ENCODE measurements around the gene CMIP.

The CMIP gene

DNA sequence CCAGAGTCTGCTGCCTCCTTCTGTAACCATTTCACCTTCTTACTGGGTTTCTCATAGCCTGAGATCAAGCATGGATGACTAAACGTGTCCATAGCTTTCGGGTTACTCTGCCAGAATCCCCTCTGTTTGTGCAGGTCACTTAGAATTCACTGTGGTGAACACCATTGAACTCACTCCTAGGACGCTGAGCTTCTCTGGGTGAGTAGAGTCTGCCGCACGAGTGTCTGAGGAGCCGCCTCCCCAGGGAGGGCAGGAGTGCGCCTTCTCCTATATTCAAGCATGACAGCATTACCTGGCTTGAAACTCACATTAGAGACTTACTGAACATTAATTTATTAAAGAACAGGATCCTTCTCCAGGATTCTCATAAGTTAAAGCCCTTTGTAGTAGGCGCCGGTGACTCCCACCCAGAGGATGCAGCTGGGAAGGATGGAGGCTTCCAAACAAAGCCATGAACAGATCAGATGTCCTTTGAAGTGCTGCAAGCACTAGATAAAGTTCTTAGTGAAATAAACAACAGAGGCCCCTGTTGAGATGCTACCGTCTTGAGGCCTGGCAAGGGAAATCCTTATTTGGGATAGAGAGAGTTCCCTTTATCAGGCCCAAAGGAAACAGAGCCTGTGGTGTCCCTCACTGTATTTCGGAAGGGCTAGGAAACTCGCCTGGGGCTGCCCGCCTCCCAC, 189.9 kb downstream of the CMIP start:
- DNase-seq (ENCODE audit: low read depth in 2 of 2, low spot score in 1 of 2): no peak

DNA sequence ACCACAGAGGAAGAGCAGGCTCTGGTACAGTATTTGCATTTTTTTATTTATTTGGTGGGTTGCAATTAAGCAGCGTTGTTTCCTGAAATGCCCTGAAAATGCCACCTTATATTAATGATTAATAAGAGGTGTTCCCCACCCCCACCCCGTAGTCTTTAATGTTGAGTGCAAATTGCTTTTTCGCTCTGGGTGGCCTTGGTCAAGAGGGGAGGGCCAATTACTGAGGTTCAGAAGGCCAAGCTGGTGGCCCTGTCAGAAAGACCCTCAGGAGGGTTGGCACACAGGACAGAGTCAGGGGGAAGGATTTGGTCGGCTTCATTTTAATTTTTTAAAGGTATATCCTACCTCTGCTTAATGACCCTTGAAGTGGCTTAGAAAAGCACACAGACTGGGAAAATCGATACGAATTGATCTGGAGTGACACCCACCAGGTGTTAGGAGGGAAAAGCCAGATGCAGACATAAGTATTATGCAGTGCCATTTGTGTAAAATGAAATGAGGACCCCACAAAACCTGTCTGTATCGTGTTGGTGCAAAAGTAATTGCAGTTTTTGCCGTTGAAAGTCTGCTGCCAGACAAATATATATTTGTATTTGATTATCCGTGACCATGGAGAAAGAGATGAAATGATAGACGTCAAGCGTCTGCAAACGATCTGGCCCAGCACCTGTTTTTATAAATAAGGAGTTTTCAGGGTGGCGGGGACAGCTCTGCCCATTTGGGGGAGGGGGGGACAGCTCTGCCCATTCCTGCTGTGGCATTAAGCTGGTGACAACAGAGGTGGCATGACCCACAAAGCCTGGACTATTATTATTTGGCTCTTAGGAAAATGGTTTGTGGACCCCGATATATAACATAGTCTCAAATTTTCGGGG, 190.7 kb downstream of the CMIP start:
- DNase-seq (ENCODE audit: low read depth in 2 of 2, low spot score in 1 of 2): no peak

DNA sequence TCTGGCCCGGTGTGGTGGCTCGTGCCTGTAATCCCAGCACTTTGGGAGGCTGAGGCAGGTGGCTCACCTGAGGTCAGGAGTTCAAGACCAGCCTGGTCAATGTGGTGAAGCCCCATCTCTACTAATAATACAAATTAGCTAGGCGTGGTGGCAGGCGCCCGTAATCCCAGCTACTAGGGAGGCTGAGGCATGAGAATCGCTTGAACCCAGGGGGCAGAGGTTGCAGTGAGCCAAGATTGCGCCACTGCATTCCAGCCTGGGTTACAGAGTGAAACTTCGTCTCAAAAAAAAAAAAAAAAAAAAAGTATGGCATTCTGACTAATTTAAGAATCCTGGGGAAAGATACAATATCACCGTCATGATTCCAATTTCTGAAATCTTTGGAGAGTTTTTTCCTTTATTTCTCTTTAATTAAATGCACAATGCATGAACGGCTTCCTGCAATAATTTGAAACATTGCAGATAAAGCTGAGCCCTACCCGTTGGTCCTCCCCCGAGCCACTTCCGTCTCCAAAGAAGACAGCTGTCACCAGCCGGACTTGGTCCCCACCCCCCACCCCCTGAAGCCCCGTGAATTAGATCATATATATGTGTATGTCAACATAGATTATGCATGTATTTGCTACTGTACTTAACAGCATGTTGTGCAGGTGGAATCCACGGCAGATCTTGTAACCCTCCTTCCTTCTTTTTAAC, 191.8 kb downstream of the CMIP start:
- DNase-seq (ENCODE audit: low read depth in 2 of 2, low spot score in 1 of 2): no peak

DNA sequence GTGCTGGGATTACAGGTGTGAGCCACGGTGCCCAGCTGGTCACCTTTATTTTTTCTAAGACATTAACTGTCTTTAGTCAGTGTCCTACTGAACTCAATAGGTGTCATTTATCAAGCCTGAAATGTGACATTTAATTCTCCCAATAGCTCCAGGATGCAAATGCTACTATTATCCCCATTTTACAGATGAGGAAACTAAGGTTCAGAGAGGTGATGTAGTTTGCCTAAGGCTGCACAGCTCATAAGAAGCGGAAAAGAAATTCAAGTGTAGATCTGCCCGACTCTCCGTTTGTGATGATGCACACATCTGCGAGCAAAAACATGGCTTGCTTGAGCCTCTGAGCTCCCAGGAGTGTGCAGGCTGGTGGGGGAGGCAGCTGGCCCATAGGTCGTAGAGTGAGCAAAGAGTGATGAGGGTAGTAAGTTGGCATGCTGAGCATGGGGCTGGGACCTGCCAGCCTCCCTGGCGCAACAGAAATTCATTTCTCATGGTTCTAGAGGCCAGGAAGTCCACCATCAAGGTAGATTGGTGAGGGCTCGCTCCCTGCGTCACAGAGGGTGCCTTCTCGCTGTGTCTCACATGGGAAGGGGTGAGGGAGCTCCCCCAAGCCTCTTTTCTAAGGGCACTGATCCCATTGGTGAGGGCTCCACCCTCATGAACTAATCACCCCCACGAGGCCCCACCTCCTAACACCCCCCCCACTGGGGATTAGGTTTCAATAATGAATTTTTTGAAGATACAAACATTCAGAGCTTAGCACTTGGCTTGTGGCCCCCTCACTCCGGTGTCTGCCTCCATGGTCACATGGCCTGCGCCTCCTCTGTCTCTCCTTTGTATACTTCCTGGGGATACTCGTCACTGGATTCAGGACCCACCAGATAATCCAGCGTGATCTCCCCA, 193.0 kb downstream of the CMIP start:
- no peak for DNase-seq (ENCODE audit: low read depth in 2 of 2, low spot score in 1 of 2)

DNA sequence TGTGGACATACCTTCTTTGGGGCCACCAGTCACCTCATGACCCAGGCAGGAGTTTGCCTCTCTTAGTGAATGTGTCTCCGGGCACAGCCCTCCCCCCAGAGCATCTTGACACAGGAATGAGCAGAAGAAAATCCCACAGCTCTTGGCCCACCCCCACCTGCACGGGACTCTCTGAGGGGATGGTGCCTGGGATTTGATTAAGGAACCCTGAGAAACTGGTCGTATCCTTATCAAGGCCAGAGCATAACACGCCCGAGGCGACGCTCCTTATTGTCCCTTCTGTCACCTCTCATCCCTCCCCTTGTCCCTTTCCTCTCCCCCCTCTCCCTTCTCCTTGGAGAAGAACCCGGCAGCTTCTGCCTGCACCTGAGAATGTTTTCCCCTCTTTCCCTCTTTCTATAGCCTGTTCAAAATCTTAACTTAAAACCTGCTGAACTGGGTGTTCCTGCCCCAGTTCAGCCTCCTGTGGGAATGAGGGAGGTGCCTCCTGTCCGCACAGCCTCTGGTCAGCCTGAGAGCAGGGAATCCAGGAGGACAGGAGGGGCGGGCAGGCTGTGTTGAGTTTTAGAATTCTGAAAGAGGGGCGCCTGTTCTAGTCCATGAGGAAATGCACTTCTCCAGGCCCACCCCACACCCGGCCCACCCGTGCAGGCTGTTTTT, 193.8 kb downstream of the CMIP start:
- DNase-seq (ENCODE audit: low read depth in 2 of 2, low spot score in 1 of 2): no peak

DNA sequence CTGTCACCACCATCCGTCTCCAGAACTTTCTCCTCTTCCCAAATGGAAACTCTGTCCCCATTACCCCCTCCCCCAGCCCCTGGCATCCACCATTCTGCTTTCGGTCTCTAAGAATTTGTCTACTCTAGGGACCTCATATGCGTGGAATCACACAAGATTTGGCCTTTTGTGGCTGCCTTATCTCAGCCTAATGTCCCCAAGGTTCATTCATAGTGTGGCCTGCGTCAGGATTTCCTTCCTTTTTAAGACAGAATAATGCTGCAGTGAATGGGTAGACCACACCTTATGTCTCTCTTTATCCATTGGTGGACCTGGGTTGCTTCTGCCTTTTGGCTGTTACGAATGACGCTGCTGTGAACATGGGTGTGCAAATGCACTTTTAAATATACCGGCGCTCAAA, 194.7 kb downstream of the CMIP start:
- no peak for DNase-seq (ENCODE audit: low read depth in 2 of 2, low spot score in 1 of 2)

DNA sequence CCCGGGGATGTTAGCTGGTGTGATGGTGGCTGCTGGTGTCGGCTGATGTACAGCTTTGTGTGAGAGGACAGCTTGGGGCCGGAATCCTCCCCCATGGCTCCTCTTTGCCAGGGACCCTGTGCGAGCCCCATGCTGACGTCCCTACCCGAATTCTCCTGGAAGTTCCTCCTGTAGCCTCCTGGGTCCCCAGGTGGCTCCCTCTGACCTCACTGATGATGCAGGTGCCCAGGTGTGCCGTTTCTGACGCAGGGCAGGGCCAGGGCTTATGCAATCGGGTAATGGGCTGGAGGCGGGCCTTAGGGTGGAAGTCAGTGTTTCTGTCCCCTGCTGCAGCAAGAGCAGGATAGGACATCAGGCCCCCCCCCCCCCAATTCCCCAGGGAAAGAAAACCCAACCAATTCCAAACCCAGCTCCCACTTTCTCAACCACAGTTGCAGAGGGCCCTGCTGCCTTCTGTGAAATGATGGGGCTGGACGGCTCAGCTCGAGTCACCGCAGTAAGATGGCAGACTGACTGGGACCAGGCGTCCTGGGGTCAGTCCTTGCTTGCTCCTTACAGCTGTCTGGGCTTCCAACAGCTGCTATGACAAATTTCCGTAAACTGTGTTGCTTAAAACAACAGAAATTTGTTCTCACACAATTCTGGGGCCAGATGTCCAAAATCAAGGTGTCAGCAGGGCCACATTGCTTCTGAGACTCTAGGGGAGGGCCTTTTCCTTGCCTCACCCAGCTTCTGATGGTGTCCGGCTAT, 195.5 kb downstream of the CMIP start:
- no peak for DNase-seq (ENCODE audit: low read depth in 2 of 2, low spot score in 1 of 2)

DNA sequence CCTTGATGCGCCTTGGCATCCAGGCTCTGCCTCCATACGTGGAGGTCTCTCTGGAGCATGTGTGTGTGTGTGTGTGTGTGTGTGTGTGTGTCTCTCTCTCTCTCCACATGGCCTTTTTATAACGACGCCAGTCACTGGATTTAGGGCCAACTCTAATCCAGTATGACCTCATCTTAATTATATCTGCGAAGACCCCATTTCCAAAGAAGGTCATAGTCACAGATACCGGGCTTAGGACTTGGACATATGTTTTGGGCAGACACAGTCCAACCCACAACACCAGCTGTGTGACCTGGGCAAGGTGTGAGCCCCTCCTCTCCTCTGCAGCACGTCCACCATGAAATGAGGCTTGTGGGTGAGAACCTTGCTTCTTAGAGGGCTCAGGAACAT, 196.1 kb downstream of the CMIP start:
- no peak for DNase-seq (ENCODE audit: low read depth in 2 of 2, low spot score in 1 of 2)

DNA sequence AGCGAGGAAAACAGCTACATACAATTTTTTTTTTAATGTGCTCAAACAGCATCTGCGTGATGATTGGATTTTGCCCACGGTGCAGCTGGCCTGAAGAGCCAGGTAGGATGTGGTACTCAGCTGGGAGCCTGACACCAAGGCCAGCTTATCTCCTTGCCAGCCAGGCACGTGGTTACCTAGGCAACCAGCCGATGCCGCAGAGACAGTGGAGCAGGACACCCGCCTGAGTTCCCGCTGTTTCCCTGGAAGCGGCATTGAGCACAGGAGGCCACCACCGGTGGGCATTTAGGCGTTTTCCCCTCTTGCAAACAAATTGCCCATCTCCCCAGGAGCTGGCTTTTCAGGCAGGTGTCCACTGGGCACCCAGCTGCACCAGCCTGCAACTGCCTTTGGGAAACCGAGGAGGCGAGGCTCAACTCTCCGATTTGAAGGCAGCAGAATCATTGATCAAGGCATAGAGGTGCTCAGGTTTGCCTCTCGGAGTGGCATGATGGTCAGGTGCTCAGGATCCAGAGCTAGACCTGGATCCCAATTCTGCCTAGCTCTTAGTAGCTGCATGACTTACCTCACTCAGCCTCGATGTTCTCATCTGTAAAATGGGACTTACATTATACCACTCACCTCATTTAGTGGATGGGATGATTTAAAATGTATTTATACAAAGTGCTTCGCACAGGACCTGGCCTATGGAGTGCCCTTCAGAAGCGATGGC, 196.9 kb downstream of the CMIP start:
- no peak for DNase-seq (ENCODE audit: low read depth in 2 of 2, low spot score in 1 of 2)

DNA sequence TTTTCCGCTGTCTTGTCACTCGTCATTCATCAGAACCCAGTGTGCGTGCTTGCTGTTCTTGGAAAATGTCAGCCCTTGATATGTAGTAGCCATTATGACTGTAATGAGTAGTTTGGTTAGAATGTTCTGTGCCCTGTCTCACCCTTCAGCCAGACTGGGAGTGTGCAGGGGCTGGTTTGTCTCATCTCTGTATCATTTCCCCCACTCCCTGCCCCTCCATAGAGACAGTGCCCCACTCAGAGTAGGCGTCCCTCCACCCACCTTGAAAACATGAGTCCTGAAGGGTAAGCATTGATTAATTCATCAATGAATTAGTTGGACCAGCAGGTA, 197.5 kb downstream of the CMIP start:
- DNase-seq (ENCODE audit: low read depth in 2 of 2, low spot score in 1 of 2): no peak

DNA sequence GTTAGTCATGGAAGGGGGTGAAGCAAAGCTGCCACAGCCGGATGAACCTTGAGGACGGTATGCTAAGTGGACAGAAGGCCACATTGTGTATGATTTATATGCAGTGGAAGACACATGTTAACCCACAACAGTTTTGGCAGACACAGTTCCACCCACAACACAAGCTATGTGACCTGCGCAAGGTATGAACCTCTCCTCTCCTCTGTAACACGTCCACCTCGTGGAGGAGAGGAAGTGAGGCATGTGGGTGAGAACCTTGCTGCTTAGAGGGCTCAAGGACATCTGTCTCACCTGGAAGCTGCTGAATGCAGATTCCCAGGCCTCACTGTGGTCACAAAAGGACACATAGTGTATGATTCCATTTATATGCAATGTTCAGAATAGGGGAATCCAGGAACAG, 198.3 kb downstream of the CMIP start:
- no peak for DNase-seq (ENCODE audit: low read depth in 2 of 2, low spot score in 1 of 2)

DNA sequence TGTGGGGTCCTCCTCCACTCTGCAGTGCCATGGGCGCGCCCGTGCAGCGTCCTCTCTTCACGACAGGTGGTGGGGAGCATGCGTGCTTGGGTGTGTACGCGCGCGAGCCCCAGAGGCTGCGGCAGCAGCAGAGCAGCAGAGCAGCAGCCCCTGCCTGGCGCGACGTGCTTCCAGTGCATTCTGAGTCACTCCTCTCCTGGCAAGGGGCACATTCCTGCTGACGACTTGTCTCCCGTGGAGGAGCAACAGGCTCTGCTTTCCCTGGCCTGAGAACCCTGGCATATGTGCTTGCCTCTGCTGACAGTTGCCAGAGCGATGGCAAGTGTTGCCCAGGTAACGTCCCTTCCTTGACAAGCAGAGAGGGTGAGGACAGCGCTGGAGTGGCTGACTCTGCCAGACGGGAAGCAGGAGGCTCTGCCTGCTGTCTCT, 200.7 kb downstream of the CMIP start:
- DNase-seq (ENCODE audit: low read depth in 2 of 2, low spot score in 1 of 2): no peak

DNA sequence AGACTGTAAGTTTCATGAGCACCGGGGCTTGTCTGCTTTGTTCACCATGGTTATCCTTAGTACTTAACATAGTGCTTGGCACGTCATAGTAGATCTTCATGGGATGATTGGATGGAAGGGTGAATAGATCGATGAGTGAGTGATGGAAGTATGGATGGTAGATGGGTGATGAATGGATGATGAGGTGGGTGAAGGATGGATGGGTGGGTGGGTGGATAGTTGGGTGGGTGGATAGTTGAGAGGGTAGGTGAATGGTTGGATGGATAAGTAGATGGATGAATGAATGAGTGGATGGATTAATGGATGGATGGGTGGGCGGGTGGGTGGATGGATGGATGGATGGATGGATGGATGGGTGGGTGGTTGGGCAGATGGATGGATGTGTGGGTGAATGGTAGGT, 201.3 kb downstream of the CMIP start:
- DNase-seq (ENCODE audit: low read depth in 2 of 2, low spot score in 1 of 2): no peak

DNA sequence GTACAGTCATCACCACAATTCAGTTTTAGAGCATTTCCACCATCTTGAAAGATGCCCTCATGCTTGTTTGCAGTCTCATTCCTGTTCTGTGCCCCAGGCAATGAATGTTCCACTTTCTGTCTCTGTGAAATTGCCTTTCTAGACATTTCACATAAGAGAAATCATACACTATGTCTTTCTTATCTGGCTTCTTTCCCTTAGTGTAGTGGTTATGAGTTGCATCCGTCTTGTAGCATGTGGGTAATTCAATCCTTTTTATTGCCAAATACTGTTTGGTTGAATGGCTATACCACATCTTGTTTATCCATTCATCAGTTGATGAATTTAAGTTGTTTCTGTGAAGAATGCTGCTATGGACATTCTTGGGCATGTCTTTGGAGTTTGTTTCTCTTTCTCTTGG, 202.0 kb downstream of the CMIP start:
- DNase-seq (ENCODE audit: low read depth in 2 of 2, low spot score in 1 of 2): no peak

DNA sequence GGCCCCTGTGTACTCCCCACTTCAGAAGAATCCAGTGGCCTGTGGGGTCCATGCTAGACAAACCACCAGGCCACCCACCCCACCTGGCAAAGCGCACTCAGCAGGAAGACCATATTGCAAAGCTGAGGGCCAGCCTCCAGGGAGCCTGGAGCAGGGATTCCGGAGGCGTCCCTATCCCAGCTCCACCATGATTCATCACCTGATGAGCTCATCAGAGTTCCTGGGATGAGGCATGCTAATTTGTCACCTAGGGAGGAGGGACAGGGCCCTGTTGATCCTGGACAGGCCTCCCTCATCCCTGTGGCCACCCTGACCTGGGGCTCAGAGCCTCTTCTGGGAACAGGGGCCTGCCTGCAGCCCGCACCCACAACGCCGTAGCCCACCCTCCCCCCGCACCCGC, 202.9 kb downstream of the CMIP start:
- no peak for DNase-seq (ENCODE audit: low read depth in 2 of 2, low spot score in 1 of 2)

DNA sequence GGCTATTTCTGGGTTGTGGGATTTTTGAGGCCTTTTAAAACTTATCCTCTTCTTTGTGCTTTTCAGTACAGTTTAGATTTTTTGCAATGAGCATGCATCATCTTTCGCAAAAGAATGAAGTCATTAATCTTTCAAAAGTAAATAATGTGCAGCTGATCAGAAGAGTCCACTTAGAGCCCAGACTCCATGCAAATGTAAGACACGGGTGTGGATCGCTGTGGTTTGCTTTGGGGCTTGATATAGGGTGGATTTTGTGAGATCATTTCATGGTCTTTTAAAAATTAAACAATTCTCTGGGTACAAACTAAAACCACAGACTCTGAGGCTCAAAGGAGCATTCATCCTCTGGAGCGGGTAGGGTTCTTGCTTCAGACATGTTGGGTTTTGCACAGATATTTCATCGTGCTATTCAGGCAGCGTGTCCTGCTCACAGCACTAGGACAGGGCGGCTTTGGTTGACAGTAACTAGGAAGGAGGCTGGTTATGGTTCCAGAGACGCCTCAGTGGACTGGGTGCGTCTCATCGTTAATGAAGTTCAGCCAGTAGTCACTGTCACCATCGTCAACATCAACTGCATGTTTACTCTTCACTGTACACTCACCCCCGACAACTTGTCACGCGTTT, 205.1 kb downstream of the CMIP start:
- no peak for DNase-seq (ENCODE audit: low read depth in 2 of 2, low spot score in 1 of 2)

DNA sequence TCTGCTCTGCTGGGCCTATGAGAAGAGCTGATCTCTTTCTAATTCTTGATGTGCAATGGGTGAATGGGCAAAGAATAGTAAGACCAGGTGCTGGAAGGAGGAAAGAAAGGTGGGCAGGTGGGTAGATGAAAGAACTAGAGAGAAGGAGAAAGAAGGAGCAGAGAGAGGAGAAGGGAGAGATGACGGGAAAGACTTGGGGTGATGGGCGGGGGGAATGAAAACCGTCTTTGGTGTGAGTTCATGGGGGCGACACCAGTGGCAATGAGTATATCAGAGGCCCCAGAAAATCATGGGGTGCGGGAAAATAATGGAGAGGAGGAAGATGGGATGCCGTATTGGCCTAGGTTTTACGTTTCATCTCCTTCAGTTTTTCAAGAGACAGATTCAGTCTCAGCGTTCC, 205.7 kb downstream of the CMIP start:
- DNase-seq (ENCODE audit: low read depth in 2 of 2, low spot score in 1 of 2): no peak

DNA sequence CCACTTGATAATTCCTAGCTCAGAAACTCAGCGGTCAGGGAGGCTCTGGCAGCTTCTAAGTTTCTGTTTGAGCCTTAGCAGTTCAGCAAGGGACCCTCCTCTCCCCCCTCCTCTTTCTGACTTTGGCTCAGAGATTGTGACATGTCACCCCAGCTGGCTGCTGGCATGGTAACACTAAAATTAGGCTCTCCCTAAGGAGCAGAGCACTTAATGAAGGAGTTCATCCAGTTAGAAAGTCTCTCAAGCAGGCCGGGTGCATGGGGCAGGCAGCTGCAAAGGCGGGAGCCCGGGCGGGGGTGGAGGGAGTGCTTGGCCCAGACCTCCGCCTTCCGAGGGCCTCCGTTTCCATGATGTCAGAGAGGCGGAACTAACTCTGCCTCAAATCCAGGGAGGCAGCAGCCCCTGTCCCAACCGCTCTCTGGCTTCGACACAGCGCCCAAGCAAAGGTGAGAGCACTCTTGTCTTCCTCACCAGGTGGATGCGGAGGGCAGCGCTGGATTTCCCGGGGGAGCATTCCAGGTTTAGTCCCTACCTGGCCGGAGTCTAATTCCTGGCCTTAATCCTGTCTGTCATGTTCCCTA, 206.5 kb downstream of the CMIP start:
- DNase-seq (ENCODE audit: low read depth in 2 of 2, low spot score in 1 of 2): no peak

All from stimulated activated CD8-positive, alpha-beta memory T cell treated with anti-CD3 and anti-CD28 coated beads, Interleukin-4, amount 100 ng/mL, for 4 hours (primary cell).